GM12878 (cell line): ENCODE data around the gene RPUSD2. TPM values are rescaled to one million over a fixed set of nuclear protein-coding genes. Genes with fewer than 3 reads are reported as not detected.

ENCODE experiments used
- ASH2L ChIP-seq: fragments of 300-600, 200-600 bp; sonication (generic); IDR thresholded peaks from 2 replicates; pipeline ENCODE4 v1.6.1; 2017; ENCODE audit warnings: low read depth, mild to moderate bottlenecking, borderline replicate concordance
- BMI1 ChIP-seq: fragments of 450-650 bp; IDR thresholded peaks from 2 replicates; pipeline ENCODE4 v1.6.1; 2016; ENCODE audit warnings: mild to moderate bottlenecking, moderate library complexity, borderline replicate concordance
- CHD2 ChIP-seq: IDR thresholded peaks from 2 replicates; pipeline ENCODE4 v1.6.1; 2011; ENCODE audit warnings: low read depth, low read length, improper control_type of control experiment, borderline replicate concordance
- CREM ChIP-seq: IDR thresholded peaks from 2 replicates; pipeline ENCODE4 v1.6.1; 2014; ENCODE audit warnings: antibody characterized with exemption, low read depth
- CTCF ChIP-seq, 3 experiments: IDR thresholded peaks in 2 of 3; conservative IDR thresholded peaks in 1 of 3; 2 replicates each; pipeline ENCODE4 v1.5.1; 2011; ENCODE audit warnings: low read depth in 3 of 3, low read length in 3 of 3, mild to moderate bottlenecking in 3 of 3, control low read depth in 2 of 3, moderate library complexity in 2 of 3, inconsistent platforms in 1 of 3, mixed read lengths in 1 of 3; ENCODE audit not compliant: control insufficient read depth in 2 of 3, insufficient read depth in 1 of 3; ENCODE audit errors: extremely low read depth in 1 of 3
- DPF2 ChIP-seq: fragments of 450-650 bp; IDR thresholded peaks from 2 replicates; pipeline ENCODE4 v1.6.1; 2017; ENCODE audit warnings: mild to moderate bottlenecking
- EED ChIP-seq: sonication (generic); IDR thresholded peaks from 2 replicates; pipeline ENCODE4 v1.6.1; 2016; ENCODE audit warnings: antibody characterized with exemption, low read depth
- MXI1 ChIP-seq: fragments of 150-350 bp; IDR thresholded peaks from 2 replicates; pipeline ENCODE4 v1.6.1; 2011; ENCODE audit warnings: low read depth, mild to moderate bottlenecking, inconsistent platforms, low read length, improper control_type of control experiment
- NFYB ChIP-seq: IDR thresholded peaks from 2 replicates; pipeline ENCODE4 v1.6.1; 2011; ENCODE audit warnings: low read depth, mild to moderate bottlenecking, low read length, improper control_type of control experiment, moderate library complexity; ENCODE audit not compliant: insufficient read depth
- PML ChIP-seq: IDR thresholded peaks from 2 replicates; pipeline ENCODE4 v1.6.1; 2012; ENCODE audit warnings: low read length, inconsistent platforms
- RELA ChIP-seq: fragments of 450-650 bp; IDR thresholded peaks from 2 replicates; pipeline ENCODE4 v1.8.0; 2014; ENCODE audit warnings: borderline replicate concordance; ENCODE audit not compliant: partially characterized antibody
- RELB ChIP-seq: fragments of 450-650 bp; IDR thresholded peaks from 2 replicates; pipeline ENCODE4 v1.6.1; 2017; ENCODE audit warnings: low read depth, mild to moderate bottlenecking, moderate library complexity
- USF1 ChIP-seq: IDR thresholded peaks from 2 replicates; pipeline ENCODE4 v1.6.1; 2011; ENCODE audit warnings: borderline replicate concordance, low read depth, mild to moderate bottlenecking, moderate library complexity, mixed read lengths, low read length; ENCODE audit not compliant: insufficient read depth; ENCODE audit errors: extremely low read length
- YBX1 ChIP-seq: fragments of 450-650 bp; IDR thresholded peaks from 2 replicates; pipeline ENCODE4 v1.6.1; 2016; ENCODE audit warnings: antibody characterized with exemption
- polyA plus RNA-seq, 11 experiments: library from polyadenylated mRNA; depleted of rRNA in 4 of 11; unstranded in 6 of 11; stranded (reverse) in 5 of 11; fragments of >200 nt; fragmentation: Nextera tagmentation in 4 of 11; fragmentation: Illumina TruSeq in 1 of 11; extraction: Ambion mirVana in 4 of 11; extraction: Trizol in 1 of 11; gene quantifications; 1 replicate in 1 of 11; 2 replicates in 10 of 11; pipeline versions ENCODE4 v1.2.1 to v1.2.3, GENCODE V29; 2011 to 2016; ENCODE audit warnings: inconsistent platforms in 2 of 11, missing spikeins in 2 of 11, low read depth in 1 of 11
- total RNA-seq, 4 experiments: library from RNA; depleted of rRNA in 3 of 4; stranded (reverse); fragments of >200 nt in 3 of 4; fragmentation: Illumina TruSeq in 1 of 4; extraction: Trizol in 1 of 4; gene quantifications; 2 replicates each; pipeline versions ENCODE4 v1.2.1 to v1.2.3, GENCODE V29; 2013 to 2021
- TF ChIP-seq, protein P1 (sequence below): IDR thresholded peaks from 2 replicates; pipeline ENCODE4 v1.6.1; 2011; ENCODE audit warnings: low read depth, mild to moderate bottlenecking, low read length, moderate library complexity, borderline replicate concordance; ENCODE audit errors: extremely low read depth
- TF ChIP-seq, protein P2 (sequence below): fragments of 450-650 bp; conservative IDR thresholded peaks from 2 replicates; pipeline ENCODE4 v1.6.1; 2017; ENCODE audit warnings: mild to moderate bottlenecking, moderate library complexity

RPUSD2 gene
- total and polyA plus RNA-seq, 10 of the 15 experiments (the other 5 are each of a cell fraction or from before 2014, with no cell fraction given) = 4.0 to 33.3 (median 18.5) TPM

DNA sequence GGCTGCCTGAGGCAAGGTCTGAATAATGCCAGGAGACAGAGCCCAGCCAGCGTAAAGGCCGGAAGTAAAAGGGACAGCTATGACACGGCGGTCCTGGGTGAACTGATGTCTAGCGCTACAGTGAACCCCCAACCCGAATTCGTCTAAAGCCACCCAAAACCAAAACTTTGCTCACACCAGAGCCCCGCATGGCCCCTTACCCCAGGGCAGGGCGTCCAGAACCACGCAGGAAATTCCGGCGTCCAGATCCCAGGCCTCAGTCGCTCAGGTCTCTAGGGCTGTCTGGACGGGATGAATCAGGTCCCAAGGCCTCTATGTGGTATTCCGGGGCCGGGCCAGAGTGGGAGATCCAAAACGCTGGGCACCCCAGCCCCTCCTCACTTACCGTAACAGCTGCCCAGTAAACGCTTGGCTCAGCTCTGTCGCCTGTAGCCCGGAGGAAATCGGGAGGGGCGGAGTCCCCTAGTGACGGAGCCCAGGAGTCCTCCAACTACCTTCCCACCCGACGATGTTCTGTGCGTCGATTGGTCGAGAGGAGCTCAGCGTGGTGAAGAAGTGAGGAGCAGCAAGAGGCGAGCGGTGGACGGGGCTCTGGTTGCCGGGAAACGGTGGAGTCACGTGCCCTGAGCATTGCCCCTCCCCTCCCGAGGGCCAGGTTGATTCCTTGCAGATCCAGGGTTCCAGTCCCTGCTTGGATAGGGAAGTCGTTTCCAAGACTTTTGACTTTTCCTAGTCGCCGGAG lies 4.3 kb upstream of the RPUSD2 start, which contains the start of gene CCDC32 (continued):
- TF ChIP-seq MXI1 (peak; percentile 78), DPF2 (peak; percentile 40; the same call in 1 of the 2 replicates), PML (peak; percentile 81), YBX1 (no peak), BMI1 (peak; percentile 54; the same call in 1 of the 2 replicates), RELA (peak; percentile 29), USF1 (peak; percentile 99), NFYB (peak; percentile 81), ASH2L (no peak), CTCF (IDR thresholded peaks at IDR 0.05 in 2 of 3, conservative IDR thresholded peaks at IDR 0.05 in 1 of 3; ENCODE audit: control insufficient read depth in 2 of 3, extremely low read depth in 1 of 3, insufficient read depth in 1 of 3, low read depth in 3 of 3, low read length in 3 of 3) (no peak), RELB (peak; percentile 65), EED (peak; percentile 47; the same call in 1 of the 2 replicates), CHD2 (peak; percentile 40; the same call in 1 of the 2 replicates), CREM (peak; percentile 69)
- TF ChIP-seq, protein P1, sequence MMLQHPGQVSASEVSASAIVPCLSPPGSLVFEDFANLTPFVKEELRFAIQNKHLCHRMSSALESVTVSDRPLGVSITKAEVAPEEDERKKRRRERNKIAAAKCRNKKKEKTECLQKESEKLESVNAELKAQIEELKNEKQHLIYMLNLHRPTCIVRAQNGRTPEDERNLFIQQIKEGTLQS = peak; percentile 76; the same call in 1 of the 2 replicates
- TF ChIP-seq, protein P2, sequence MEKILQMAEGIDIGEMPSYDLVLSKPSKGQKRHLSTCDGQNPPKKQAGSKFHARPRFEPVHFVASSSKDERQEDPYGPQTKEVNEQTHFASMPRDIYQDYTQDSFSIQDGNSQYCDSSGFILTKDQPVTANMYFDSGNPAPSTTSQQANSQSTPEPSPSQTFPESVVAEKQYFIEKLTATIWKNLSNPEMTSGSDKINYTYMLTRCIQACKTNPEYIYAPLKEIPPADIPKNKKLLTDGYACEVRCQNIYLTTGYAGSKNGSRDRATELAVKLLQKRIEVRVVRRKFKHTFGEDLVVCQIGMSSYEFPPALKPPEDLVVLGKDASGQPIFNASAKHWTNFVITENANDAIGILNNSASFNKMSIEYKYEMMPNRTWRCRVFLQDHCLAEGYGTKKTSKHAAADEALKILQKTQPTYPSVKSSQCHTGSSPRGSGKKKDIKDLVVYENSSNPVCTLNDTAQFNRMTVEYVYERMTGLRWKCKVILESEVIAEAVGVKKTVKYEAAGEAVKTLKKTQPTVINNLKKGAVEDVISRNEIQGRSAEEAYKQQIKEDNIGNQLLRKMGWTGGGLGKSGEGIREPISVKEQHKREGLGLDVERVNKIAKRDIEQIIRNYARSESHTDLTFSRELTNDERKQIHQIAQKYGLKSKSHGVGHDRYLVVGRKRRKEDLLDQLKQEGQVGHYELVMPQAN = peak; percentile 65; the same call in 1 of the 2 replicates
